MV-4-11 (cell line): ENCODE measurements around the gene NOS3.

ENCODE experiments used
- DNase-seq: peaks from one replicate; lab custom pipeline; 2025; lab: John Stamatoyannopoulos, UW

NOS3 gene

GRCh38 chr7:150964593-150965111 is 26.2 kb upstream of the NOS3 start:
- no peak for DNase-seq

- no peak for DNase-seq
These were observed 25.5 kb upstream of the NOS3 start for GRCh38 chr7:150965273-150965830.

GRCh38 chr7:150966002-150966401 is 24.8 kb upstream of the NOS3 start:
- DNase-seq = no peak

- DNase-seq = no peak
These were observed 23.5 kb upstream of the NOS3 start for GRCh38 chr7:150967349-150967748.

GRCh38 chr7:150968056-150968733 is 22.6 kb upstream of the NOS3 start:
- DNase-seq = no peak

GRCh38 chr7:150968734-150969372 is 22.0 kb upstream of the NOS3 start:
- DNase-seq = no peak

GRCh38 chr7:150969475-150969874 is 21.3 kb upstream of the NOS3 start:
- no peak for DNase-seq

GRCh38 chr7:150970424-150970823 is 20.4 kb upstream of the NOS3 start:
- no peak for DNase-seq

GRCh38 chr7:150971242-150972022 is 19.4 kb upstream of the NOS3 start:
- DNase-seq = no peak

- DNase-seq = no peak
These were observed 18.8 kb upstream of the NOS3 start for GRCh38 chr7:150972023-150972468.

GRCh38 chr7:150972741-150973140 is 18.1 kb upstream of the NOS3 start:
- DNase-seq = no peak

GRCh38 chr7:150973571-150974451 is 17.0 kb upstream of the NOS3 start:
- no peak for DNase-seq

GRCh38 chr7:150974468-150975391 is 16.1 kb upstream of the NOS3 start:
- peak; percentile 30 for DNase-seq

- DNase-seq = no peak
These were observed 15.1 kb upstream of the NOS3 start for GRCh38 chr7:150975536-150976319.

- no peak for DNase-seq
These were observed 14.1 kb upstream of the NOS3 start for GRCh38 chr7:150976529-150977381.

- DNase-seq = no peak
These were observed 13.3 kb upstream of the NOS3 start for GRCh38 chr7:150977382-150978125.

GRCh38 chr7:150978126-150978789 is 12.6 kb upstream of the NOS3 start, which contains the start of gene KCNH2:
Gene KCNH2 (minus strand): TSS chr7:150978321. CDS start chr7:150977913, 408 bp downstream.
- no peak for DNase-seq
